ENCODE results near the gene PUSL1.

Gene PUSL1

DNA sequence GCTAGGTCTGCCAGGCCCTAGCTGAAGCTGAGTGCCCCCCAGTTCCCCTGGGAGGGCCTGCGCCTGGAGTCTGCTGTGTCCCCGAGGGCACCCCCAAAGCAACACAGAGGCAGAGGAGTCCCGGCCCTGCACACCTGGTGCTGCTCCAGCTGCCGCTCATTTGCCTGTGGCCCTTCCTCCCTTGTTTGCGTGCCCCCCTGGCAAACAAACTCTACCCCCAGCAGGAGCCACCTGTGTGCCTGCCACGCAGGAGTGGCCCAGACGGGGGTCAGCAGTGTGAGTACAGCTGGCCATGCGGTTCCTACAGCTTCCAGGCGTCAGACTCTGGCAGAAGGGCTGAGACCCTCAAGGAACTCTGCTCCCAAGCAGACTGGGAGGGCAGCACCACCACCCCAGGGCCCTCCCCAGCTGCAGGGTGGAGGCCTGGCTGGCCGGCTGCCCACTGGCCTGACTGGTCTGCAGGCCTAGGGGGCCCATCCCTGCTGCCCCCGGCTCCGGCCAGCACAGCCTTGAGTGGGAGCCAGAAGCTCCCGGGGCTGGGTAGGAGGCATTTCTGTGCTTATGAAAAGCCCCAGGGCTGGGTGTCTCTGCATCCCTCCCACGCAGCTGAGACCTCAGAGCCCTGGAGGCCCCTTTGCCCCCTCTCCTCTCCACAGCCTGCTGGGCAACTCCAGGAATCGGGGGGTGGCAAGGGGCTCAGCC, 22.1 kb downstream of the PUSL1 start:
- Histone ChIP-seq H3K4me1 (ENCODE audit: control insufficient read depth in 5 of 5, insufficient read depth in 5 of 5, low read length in 5 of 5) (peaks cover 4 to 32% (median 27%) of the 10 kb centered on the region in 5 donors), H3K27me3 (ENCODE audit: control insufficient read depth in 5 of 5, insufficient read depth in 4 of 5, low read length in 5 of 5) (peaks cover 0 to 4% (median 0%) of the 10 kb centered on the region in 5 donors), H3K9ac (ENCODE audit: low read length in 5 of 5) (no peak overlapping the region), H3K36me3 (ENCODE audit: control insufficient read depth in 5 of 5, insufficient read depth in 5 of 5, low read length in 5 of 5) (peaks cover 0 to 31% (median 24%) of the 10 kb centered on the region in 5 donors), H3K4me3 (ENCODE audit: low read depth in 1 of 5, low read length in 5 of 5) (no peak overlapping the region), H3K27ac (ENCODE audit: low read depth, low read length) (no peak overlapping the region), H3K9me3 (ENCODE audit: control insufficient read depth in 5 of 5, low read length in 5 of 5) (no peaks in the 10 kb centered on the region)

DNA sequence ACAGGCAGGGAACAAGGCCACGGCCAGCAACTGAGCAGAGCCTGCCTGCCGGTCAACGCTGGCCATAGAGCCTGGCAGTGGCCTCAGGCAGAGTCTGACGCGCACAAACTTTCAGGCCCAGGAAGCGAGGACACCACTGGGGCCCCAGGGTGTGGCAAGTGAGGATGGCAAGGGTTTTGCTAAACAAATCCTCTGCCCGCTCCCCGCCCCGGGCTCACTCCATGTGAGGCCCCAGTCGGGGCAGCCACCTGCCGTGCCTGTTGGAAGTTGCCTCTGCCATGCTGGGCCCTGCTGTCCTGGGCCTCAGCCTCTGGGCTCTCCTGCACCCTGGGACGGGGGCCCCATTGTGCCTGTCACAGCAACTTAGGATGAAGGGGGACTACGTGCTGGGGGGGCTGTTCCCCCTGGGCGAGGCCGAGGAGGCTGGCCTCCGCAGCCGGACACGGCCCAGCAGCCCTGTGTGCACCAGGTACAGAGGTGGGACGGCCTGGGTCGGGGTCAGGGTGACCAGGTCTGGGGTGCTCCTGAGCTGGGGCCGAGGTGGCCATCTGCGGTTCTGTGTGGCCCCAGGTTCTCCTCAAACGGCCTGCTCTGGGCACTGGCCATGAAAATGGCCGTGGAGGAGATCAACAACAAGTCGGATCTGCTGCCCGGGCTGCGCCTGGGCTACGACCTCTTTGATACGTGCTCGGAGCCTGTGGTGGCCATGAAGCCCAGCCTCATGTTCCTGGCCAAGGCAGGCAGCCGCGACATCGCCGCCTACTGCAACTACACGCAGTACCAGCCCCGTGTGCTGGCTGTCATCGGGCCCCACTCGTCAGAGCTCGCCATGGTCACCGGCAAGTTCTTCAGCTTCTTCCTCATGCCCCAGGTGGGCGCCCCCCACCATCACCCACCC, 22.9 kb downstream of the PUSL1 start, which contains the start of gene TAS1R3:
Gene TAS1R3, plus strand, starts transcription at position 213 of the 898 bp plus-strand sequence. Its CDS starts 66 bp downstream, at position 279.
- H3K9ac ChIP-seq (ENCODE audit: low read length in 5 of 5), result no peak within 1 kb of the TSS
- peaks cover 0 to 38% (median 27%) of the 10 kb centered on the region in 5 donors for H3K36me3 ChIP-seq (ENCODE audit: control insufficient read depth in 5 of 5, insufficient read depth in 5 of 5, low read length in 5 of 5)
- peaks cover 0 to 4% (median 0%) of the 10 kb centered on the region in 5 donors for H3K27me3 ChIP-seq (ENCODE audit: control insufficient read depth in 5 of 5, insufficient read depth in 4 of 5, low read length in 5 of 5)
- peaks cover 0 to 24% (median 19%) of the 10 kb centered on the region in 5 donors for H3K4me1 ChIP-seq (ENCODE audit: control insufficient read depth in 5 of 5, insufficient read depth in 5 of 5, low read length in 5 of 5)
- no peaks in the 10 kb centered on the region for H3K9me3 ChIP-seq (ENCODE audit: control insufficient read depth in 5 of 5, low read length in 5 of 5)
- no peak within 1 kb of the TSS for H3K4me3 ChIP-seq (ENCODE audit: low read depth in 1 of 5, low read length in 5 of 5)
- H3K27ac ChIP-seq (ENCODE audit: low read depth, low read length), result no peak within 1 kb of the TSS

DNA sequence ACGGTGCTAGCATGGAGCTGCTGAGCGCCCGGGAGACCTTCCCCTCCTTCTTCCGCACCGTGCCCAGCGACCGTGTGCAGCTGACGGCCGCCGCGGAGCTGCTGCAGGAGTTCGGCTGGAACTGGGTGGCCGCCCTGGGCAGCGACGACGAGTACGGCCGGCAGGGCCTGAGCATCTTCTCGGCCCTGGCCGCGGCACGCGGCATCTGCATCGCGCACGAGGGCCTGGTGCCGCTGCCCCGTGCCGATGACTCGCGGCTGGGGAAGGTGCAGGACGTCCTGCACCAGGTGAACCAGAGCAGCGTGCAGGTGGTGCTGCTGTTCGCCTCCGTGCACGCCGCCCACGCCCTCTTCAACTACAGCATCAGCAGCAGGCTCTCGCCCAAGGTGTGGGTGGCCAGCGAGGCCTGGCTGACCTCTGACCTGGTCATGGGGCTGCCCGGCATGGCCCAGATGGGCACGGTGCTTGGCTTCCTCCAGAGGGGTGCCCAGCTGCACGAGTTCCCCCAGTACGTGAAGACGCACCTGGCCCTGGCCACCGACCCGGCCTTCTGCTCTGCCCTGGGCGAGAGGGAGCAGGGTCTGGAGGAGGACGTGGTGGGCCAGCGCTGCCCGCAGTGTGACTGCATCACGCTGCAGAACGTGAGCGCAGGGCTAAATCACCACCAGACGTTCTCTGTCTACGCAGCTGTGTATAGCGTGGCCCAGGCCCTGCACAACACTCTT, 23.8 kb downstream of the PUSL1 start:
- no peak overlapping the region for H3K4me3 ChIP-seq (ENCODE audit: low read depth in 1 of 5, low read length in 5 of 5)
- no peaks in the 10 kb centered on the region for H3K9me3 ChIP-seq (ENCODE audit: control insufficient read depth in 5 of 5, low read length in 5 of 5)
- no peak overlapping the region for H3K9ac ChIP-seq (ENCODE audit: low read length in 5 of 5)
- no peak overlapping the region for H3K27ac ChIP-seq (ENCODE audit: low read depth, low read length)
- H3K36me3 ChIP-seq (ENCODE audit: control insufficient read depth in 5 of 5, insufficient read depth in 5 of 5, low read length in 5 of 5), result peaks cover 0 to 40% (median 28%) of the 10 kb centered on the region in 5 donors
- peaks cover 0 to 17% (median 10%) of the 10 kb centered on the region in 5 donors for H3K4me1 ChIP-seq (ENCODE audit: control insufficient read depth in 5 of 5, insufficient read depth in 5 of 5, low read length in 5 of 5)
- peaks cover 0 to 4% (median 0%) of the 10 kb centered on the region in 5 donors for H3K27me3 ChIP-seq (ENCODE audit: control insufficient read depth in 5 of 5, insufficient read depth in 4 of 5, low read length in 5 of 5)

DNA sequence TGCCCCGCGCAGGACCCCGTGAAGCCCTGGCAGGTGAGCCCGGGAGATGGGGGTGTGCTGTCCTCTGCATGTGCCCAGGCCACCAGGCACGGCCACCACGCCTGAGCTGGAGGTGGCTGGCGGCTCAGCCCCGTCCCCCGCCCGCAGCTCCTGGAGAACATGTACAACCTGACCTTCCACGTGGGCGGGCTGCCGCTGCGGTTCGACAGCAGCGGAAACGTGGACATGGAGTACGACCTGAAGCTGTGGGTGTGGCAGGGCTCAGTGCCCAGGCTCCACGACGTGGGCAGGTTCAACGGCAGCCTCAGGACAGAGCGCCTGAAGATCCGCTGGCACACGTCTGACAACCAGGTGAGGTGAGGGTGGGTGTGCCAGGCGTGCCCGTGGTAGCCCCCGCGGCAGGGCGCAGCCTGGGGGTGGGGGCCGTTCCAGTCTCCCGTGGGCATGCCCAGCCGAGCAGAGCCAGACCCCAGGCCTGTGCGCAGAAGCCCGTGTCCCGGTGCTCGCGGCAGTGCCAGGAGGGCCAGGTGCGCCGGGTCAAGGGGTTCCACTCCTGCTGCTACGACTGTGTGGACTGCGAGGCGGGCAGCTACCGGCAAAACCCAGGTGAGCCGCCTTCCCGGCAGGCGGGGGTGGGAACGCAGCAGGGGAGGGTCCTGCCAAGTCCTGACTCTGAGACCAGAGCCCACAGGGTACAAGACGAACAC, 24.5 kb downstream of the PUSL1 start:
- peaks cover 0 to 17% (median 10%) of the 10 kb centered on the region in 5 donors for H3K4me1 ChIP-seq (ENCODE audit: control insufficient read depth in 5 of 5, insufficient read depth in 5 of 5, low read length in 5 of 5)
- no peak overlapping the region for H3K4me3 ChIP-seq (ENCODE audit: low read depth in 1 of 5, low read length in 5 of 5)
- peaks cover 0 to 4% (median 0%) of the 10 kb centered on the region in 5 donors for H3K27me3 ChIP-seq (ENCODE audit: control insufficient read depth in 5 of 5, insufficient read depth in 4 of 5, low read length in 5 of 5)
- H3K9ac ChIP-seq (ENCODE audit: low read length in 5 of 5), result peak overlapping the region in 1 of 5 donors; percentile 39
- no peaks in the 10 kb centered on the region for H3K9me3 ChIP-seq (ENCODE audit: control insufficient read depth in 5 of 5, low read length in 5 of 5)
- no peak overlapping the region for H3K27ac ChIP-seq (ENCODE audit: low read depth, low read length)
- H3K36me3 ChIP-seq (ENCODE audit: control insufficient read depth in 5 of 5, insufficient read depth in 5 of 5, low read length in 5 of 5), result peaks cover 0 to 37% (median 25%) of the 10 kb centered on the region in 5 donors

DNA sequence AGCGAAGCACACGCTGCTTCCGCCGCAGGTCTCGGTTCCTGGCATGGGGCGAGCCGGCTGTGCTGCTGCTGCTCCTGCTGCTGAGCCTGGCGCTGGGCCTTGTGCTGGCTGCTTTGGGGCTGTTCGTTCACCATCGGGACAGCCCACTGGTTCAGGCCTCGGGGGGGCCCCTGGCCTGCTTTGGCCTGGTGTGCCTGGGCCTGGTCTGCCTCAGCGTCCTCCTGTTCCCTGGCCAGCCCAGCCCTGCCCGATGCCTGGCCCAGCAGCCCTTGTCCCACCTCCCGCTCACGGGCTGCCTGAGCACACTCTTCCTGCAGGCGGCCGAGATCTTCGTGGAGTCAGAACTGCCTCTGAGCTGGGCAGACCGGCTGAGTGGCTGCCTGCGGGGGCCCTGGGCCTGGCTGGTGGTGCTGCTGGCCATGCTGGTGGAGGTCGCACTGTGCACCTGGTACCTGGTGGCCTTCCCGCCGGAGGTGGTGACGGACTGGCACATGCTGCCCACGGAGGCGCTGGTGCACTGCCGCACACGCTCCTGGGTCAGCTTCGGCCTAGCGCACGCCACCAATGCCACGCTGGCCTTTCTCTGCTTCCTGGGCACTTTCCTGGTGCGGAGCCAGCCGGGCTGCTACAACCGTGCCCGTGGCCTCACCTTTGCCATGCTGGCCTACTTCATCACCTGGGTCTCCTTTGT, 25.3 kb downstream of the PUSL1 start:
- H3K4me3 ChIP-seq (ENCODE audit: low read depth in 1 of 5, low read length in 5 of 5), result no peak overlapping the region
- H3K4me1 ChIP-seq (ENCODE audit: control insufficient read depth in 5 of 5, insufficient read depth in 5 of 5, low read length in 5 of 5), result peaks cover 0 to 17% (median 10%) of the 10 kb centered on the region in 5 donors
- H3K27ac ChIP-seq (ENCODE audit: low read depth, low read length), result no peak overlapping the region

DNA sequence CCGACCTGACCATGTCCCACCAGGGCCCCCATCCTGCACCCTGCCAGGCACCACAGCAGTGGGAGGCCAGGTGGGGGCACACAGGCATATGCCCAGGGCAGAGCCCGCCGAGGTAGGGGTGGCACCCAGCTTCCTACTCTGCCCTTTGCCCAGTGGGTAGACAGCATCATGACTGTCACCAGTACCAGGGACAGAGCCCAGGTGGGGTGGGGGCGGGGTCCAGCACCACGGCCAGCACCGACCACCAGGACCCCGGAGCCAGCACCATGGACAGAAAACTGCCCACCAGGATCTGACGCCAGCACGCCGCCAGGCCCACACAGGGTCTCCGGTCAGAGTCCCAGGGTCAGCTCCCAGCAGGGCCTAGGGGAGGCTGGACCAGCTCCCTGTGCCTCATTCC, 26.4 kb downstream of the PUSL1 start:
- peaks cover 0 to 17% (median 8%) of the 10 kb centered on the region in 5 donors for H3K4me1 ChIP-seq (ENCODE audit: control insufficient read depth in 5 of 5, insufficient read depth in 5 of 5, low read length in 5 of 5)
- H3K9ac ChIP-seq (ENCODE audit: low read length in 5 of 5), result no peak overlapping the region
- H3K27ac ChIP-seq (ENCODE audit: low read depth, low read length), result no peak overlapping the region
- peaks cover 0 to 4% (median 0%) of the 10 kb centered on the region in 5 donors for H3K27me3 ChIP-seq (ENCODE audit: control insufficient read depth in 5 of 5, insufficient read depth in 4 of 5, low read length in 5 of 5)
- H3K36me3 ChIP-seq (ENCODE audit: control insufficient read depth in 5 of 5, insufficient read depth in 5 of 5, low read length in 5 of 5), result peaks cover 0 to 42% (median 24%) of the 10 kb centered on the region in 5 donors
- no peaks in the 10 kb centered on the region for H3K9me3 ChIP-seq (ENCODE audit: control insufficient read depth in 5 of 5, low read length in 5 of 5)
- H3K4me3 ChIP-seq (ENCODE audit: low read depth in 1 of 5, low read length in 5 of 5), result no peak overlapping the region

More for the DNA sequence above, 25.3 kb downstream of the PUSL1 start:
- H3K9ac ChIP-seq (ENCODE audit: low read length in 5 of 5), result peak overlapping the region in 1 of 5 donors; percentile 39
- H3K36me3 ChIP-seq (ENCODE audit: control insufficient read depth in 5 of 5, insufficient read depth in 5 of 5, low read length in 5 of 5), result peaks cover 0 to 36% (median 24%) of the 10 kb centered on the region in 5 donors
- no peaks in the 10 kb centered on the region for H3K9me3 ChIP-seq (ENCODE audit: control insufficient read depth in 5 of 5, low read length in 5 of 5)
- peaks cover 0 to 4% (median 0%) of the 10 kb centered on the region in 5 donors for H3K27me3 ChIP-seq (ENCODE audit: control insufficient read depth in 5 of 5, insufficient read depth in 4 of 5, low read length in 5 of 5)

DNA sequence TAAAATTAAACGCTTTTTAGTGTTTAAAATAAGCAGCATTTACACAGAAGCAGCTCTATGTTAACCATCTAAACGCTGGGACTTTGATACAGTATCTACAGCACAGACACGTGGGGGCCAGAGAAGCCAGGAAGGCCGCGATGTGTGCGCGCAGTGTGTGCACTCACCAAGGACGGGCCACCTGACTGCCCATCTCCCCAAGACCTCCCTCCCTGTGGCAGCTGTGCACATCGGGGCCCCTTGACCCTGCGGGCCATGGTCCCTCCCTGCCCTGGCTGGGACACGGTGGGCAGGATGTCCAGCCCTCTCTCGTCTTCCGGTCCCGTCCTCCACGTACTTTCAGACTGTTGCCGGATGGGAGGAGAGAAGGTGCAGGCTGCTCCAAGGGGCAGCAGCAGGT, 26.9 kb downstream of the PUSL1 start:
- peaks cover 0 to 17% (median 7%) of the 10 kb centered on the region in 5 donors for H3K4me1 ChIP-seq (ENCODE audit: control insufficient read depth in 5 of 5, insufficient read depth in 5 of 5, low read length in 5 of 5)
- H3K27ac ChIP-seq (ENCODE audit: low read depth, low read length), result no peak overlapping the region
- no peaks in the 10 kb centered on the region for H3K9me3 ChIP-seq (ENCODE audit: control insufficient read depth in 5 of 5, low read length in 5 of 5)
- H3K27me3 ChIP-seq (ENCODE audit: control insufficient read depth in 5 of 5, insufficient read depth in 4 of 5, low read length in 5 of 5), result peaks cover 0 to 4% (median 0%) of the 10 kb centered on the region in 5 donors
- H3K36me3 ChIP-seq (ENCODE audit: control insufficient read depth in 5 of 5, insufficient read depth in 5 of 5, low read length in 5 of 5), result peaks cover 0 to 46% (median 28%) of the 10 kb centered on the region in 5 donors
- no peak overlapping the region for H3K4me3 ChIP-seq (ENCODE audit: low read depth in 1 of 5, low read length in 5 of 5)
- no peak overlapping the region for H3K9ac ChIP-seq (ENCODE audit: low read length in 5 of 5)

DNA sequence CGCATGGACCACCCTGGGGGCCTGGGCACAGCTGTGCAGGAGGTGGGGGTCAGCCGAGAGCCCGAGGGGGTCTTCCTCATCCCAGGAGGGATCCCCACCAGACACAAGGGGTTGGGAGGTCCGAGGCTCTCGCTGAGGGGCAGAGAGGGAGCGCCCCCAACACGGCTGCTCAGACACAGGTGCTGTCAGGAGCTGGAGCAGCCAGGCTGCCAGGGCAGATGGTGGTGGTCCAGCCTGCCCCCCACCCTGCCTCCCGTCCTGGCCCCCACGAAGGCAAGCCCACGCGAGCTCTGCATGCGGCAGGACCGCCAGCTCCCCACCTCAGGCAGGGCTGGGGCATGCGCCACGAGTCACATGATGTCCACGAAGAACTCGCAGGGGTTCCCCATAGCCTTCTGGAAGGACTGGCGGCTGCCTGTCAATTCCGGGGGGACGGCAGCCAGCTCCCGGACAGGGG, 27.4 kb downstream of the PUSL1 start:
- Histone ChIP-seq H3K4me1 (ENCODE audit: control insufficient read depth in 5 of 5, insufficient read depth in 5 of 5, low read length in 5 of 5) (peaks cover 0 to 14% (median 7%) of the 10 kb centered on the region in 5 donors), H3K27me3 (ENCODE audit: control insufficient read depth in 5 of 5, insufficient read depth in 4 of 5, low read length in 5 of 5) (peaks cover 0 to 4% (median 0%) of the 10 kb centered on the region in 5 donors), H3K4me3 (ENCODE audit: low read depth in 1 of 5, low read length in 5 of 5) (no peak overlapping the region), H3K36me3 (ENCODE audit: control insufficient read depth in 5 of 5, insufficient read depth in 5 of 5, low read length in 5 of 5) (peaks cover 0 to 52% (median 33%) of the 10 kb centered on the region in 5 donors), H3K27ac (ENCODE audit: low read depth, low read length) (no peak overlapping the region), H3K9me3 (ENCODE audit: control insufficient read depth in 5 of 5, low read length in 5 of 5) (no peaks in the 10 kb centered on the region), H3K9ac (ENCODE audit: low read length in 5 of 5) (no peak overlapping the region)

Data from subcutaneous abdominal adipose tissue (tissue), 5 donors.